ENCODE measurements around the gene VAT1L. TPM values are rescaled to one million over a fixed set of nuclear protein-coding genes. Genes with fewer than 3 reads are reported as not detected.

The VAT1L gene
- total RNA-seq, 1 donor from 2014 or later, result 17.9 TPM

GRCh38 chr16:77898671-77899211 lies 110.4 kb downstream of the VAT1L start:
- Mint-ChIP-seq H3K9me3 (ENCODE audit: unreplicated experiment) (peaks cover 9% of the 10 kb centered on the region), H3K4me1 (ENCODE audit: low read depth, unreplicated experiment) (peaks cover 18% of the 10 kb centered on the region), H3K36me3 (ENCODE audit: unreplicated experiment) (peaks cover 4% of the 10 kb centered on the region), H3K4me3 (ENCODE audit: unreplicated experiment) (no peak overlapping the region), H3K27ac (ENCODE audit: unreplicated experiment) (no peak overlapping the region), H3K27me3 (ENCODE audit: unreplicated experiment) (peaks cover 6% of the 10 kb centered on the region)
- DNase-seq, result no peak
- TF ChIP-seq CTCF (IDR thresholded peaks at IDR 0.05; ENCODE audit: partially characterized antibody, unreplicated experiment), result no peak

GRCh38 chr16:77899416-77899815 lies 111.1 kb downstream of the VAT1L start:
- Mint-ChIP-seq H3K9me3 (ENCODE audit: unreplicated experiment) (peaks cover 6% of the 10 kb centered on the region), H3K27me3 (ENCODE audit: unreplicated experiment) (peaks cover 6% of the 10 kb centered on the region), H3K27ac (ENCODE audit: unreplicated experiment) (no peak overlapping the region), H3K4me1 (ENCODE audit: low read depth, unreplicated experiment) (peaks cover 13% of the 10 kb centered on the region), H3K36me3 (ENCODE audit: unreplicated experiment) (peaks cover 4% of the 10 kb centered on the region), H3K4me3 (ENCODE audit: unreplicated experiment) (no peak overlapping the region)
- TF ChIP-seq CTCF (IDR thresholded peaks at IDR 0.05; ENCODE audit: partially characterized antibody, unreplicated experiment), result no peak
- no peak for DNase-seq

- no peaks in the 10 kb centered on the region for H3K4me1 Mint-ChIP-seq (ENCODE audit: low read depth, unreplicated experiment)
- no peak overlapping the region for H3K4me3 Mint-ChIP-seq (ENCODE audit: unreplicated experiment)
- no peak for DNase-seq
- TF ChIP-seq CTCF (IDR thresholded peaks at IDR 0.05; ENCODE audit: partially characterized antibody, unreplicated experiment), result no peak
- H3K27me3 Mint-ChIP-seq (ENCODE audit: unreplicated experiment), result peaks cover 3% of the 10 kb centered on the region
- no peak overlapping the region for H3K27ac Mint-ChIP-seq (ENCODE audit: unreplicated experiment)
- H3K36me3 Mint-ChIP-seq (ENCODE audit: unreplicated experiment), result no peaks in the 10 kb centered on the region
- no peaks in the 10 kb centered on the region for H3K9me3 Mint-ChIP-seq (ENCODE audit: unreplicated experiment)
Measured at GRCh38 chr16:77905374-77905920, 117.1 kb downstream of the VAT1L start.

- Mint-ChIP-seq H3K4me3 (ENCODE audit: unreplicated experiment) (no peak overlapping the region), H3K27ac (ENCODE audit: unreplicated experiment) (no peak overlapping the region), H3K27me3 (ENCODE audit: unreplicated experiment) (no peaks in the 10 kb centered on the region), H3K4me1 (ENCODE audit: low read depth, unreplicated experiment) (peaks cover 6% of the 10 kb centered on the region), H3K9me3 (ENCODE audit: unreplicated experiment) (no peaks in the 10 kb centered on the region), H3K36me3 (ENCODE audit: unreplicated experiment) (no peaks in the 10 kb centered on the region)
- TF ChIP-seq CTCF (IDR thresholded peaks at IDR 0.05; ENCODE audit: partially characterized antibody, unreplicated experiment), result no peak
- DNase-seq, result no peak
Measured at GRCh38 chr16:77910021-77910420, 121.7 kb downstream of the VAT1L start.

GRCh38 chr16:77912617-77913016 lies 124.3 kb downstream of the VAT1L start:
- no peak overlapping the region for H3K4me3 Mint-ChIP-seq (ENCODE audit: unreplicated experiment)
- no peaks in the 10 kb centered on the region for H3K36me3 Mint-ChIP-seq (ENCODE audit: unreplicated experiment)
- H3K9me3 Mint-ChIP-seq (ENCODE audit: unreplicated experiment), result no peaks in the 10 kb centered on the region
- TF ChIP-seq CTCF (IDR thresholded peaks at IDR 0.05; ENCODE audit: partially characterized antibody, unreplicated experiment), result no peak
- H3K4me1 Mint-ChIP-seq (ENCODE audit: low read depth, unreplicated experiment), result peaks cover 6% of the 10 kb centered on the region
- DNase-seq, result no peak
- H3K27me3 Mint-ChIP-seq (ENCODE audit: unreplicated experiment), result no peaks in the 10 kb centered on the region
- no peak overlapping the region for H3K27ac Mint-ChIP-seq (ENCODE audit: unreplicated experiment)

All from glutamatergic neuron (in vitro differentiated cells).